ENCODE results near the gene FKTN.

GRCh38 chr9:105621001-105621400 is 63.1 kb downstream of the FKTN start:
- TF ChIP-seq CTCF (IDR thresholded peaks at IDR 0.05 in 2 of 3, conservative IDR thresholded peaks at IDR 0.05 in 1 of 3; ENCODE audit: borderline replicate concordance in 1 of 3, insufficient read depth in 1 of 3, low read depth in 2 of 3, low read length in 2 of 3) (no peak), SIN3A (IDR thresholded peaks at IDR 0.05; ENCODE audit: low read depth) (no peak), EGR1 (IDR thresholded peaks at IDR 0.05; ENCODE audit: low read depth) (no peak)
